GM23338 (cell line): ENCODE measurements around the gene GLI1. TPM values are rescaled to one million over a fixed set of nuclear protein-coding genes. Genes with fewer than 3 reads are reported as not detected.

ENCODE experiments used
- ATAC-seq: fragments of 200-7000 bp; cut with Tn5 transposase; 3 replicates; pipeline ENCODE4 v1.9.1; 2020
- DNase-seq: peaks from one replicate; pipeline ENCODE4 v3.0.0-alpha.2; 2015; ENCODE audit warnings: low spot score
- H2AFZ ChIP-seq: fragments of 200-600 bp; sonication (generic); 2 replicates; pipeline ENCODE4 v1.8.0; 2016; ENCODE audit warnings: antibody characterized with exemption, mild to moderate bottlenecking, moderate library complexity
- H3F3A ChIP-seq: fragments of 200-600 bp; sonication (generic); replicated peaks from 2 replicates; pipeline ENCODE4 v1.8.0; 2017; ENCODE audit warnings: antibody characterized with exemption, mixed run types, low read depth
- H3K27ac ChIP-seq: fragments of 200-600 bp; sonication (generic); 2 replicates; pipeline ENCODE4 v1.6.1; 2016; ENCODE audit warnings: low read depth
- H3K27me3 ChIP-seq: fragments of 200-600 bp; sonication (generic); 2 replicates; pipeline ENCODE4 v1.8.0; 2016; ENCODE audit warnings: mild to moderate bottlenecking, mixed run types, moderate library complexity; ENCODE audit not compliant: insufficient read depth
- H3K36me3 ChIP-seq: fragments of 200-600 bp; sonication (generic); 2 replicates; pipeline ENCODE4 v1.8.0; 2016; ENCODE audit warnings: mild to moderate bottlenecking; ENCODE audit not compliant: insufficient read depth
- H3K4me1 ChIP-seq: fragments of 200-600 bp; sonication (generic); 2 replicates; pipeline ENCODE4 v1.8.0; 2016; ENCODE audit warnings: mild to moderate bottlenecking, moderate library complexity; ENCODE audit not compliant: insufficient read depth
- H3K4me2 ChIP-seq: fragments of 200-600 bp; sonication (generic); 2 replicates; pipeline ENCODE4 v1.7.1; 2017; ENCODE audit warnings: mixed run types
- H3K4me3 ChIP-seq: fragments of 200-600 bp; sonication (generic); 2 replicates; pipeline ENCODE4 v1.6.1; 2016; ENCODE audit warnings: mixed run types
- H3K79me2 ChIP-seq: fragments of 200-600 bp; sonication (generic); replicated peaks from 2 replicates; pipeline ENCODE4 v1.8.0; 2017; ENCODE audit warnings: mild to moderate bottlenecking; ENCODE audit not compliant: insufficient read depth
- H3K9me2 ChIP-seq: fragments of 200-600 bp; sonication (generic); 2 replicates; pipeline ENCODE4 v1.8.0; 2017; ENCODE audit not compliant: insufficient read depth
- H4K20me1 ChIP-seq: fragments of 200-600 bp; sonication (generic); replicated peaks from 2 replicates; pipeline ENCODE4 v1.8.0; 2017; ENCODE audit warnings: mild to moderate bottlenecking; ENCODE audit not compliant: insufficient read depth
- H3K27ac Mint-ChIP-seq: 2 replicates; pipeline ENCODE4 v1.8.0; 2020; ENCODE audit warnings: inconsistent platforms, mild to moderate bottlenecking, moderate library complexity, mixed read lengths
- H3K27me3 Mint-ChIP-seq: 3 replicates; pipeline ENCODE4 v1.8.0; 2022; ENCODE audit warnings: low read depth, mild to moderate bottlenecking, moderate library complexity, mixed read lengths, inconsistent platforms; ENCODE audit not compliant: insufficient read depth, poor library complexity
- H3K36me3 Mint-ChIP-seq: 3 replicates; pipeline ENCODE4 v1.8.0; 2021; ENCODE audit warnings: low read depth, mild to moderate bottlenecking, inconsistent platforms, moderate library complexity, mixed read lengths
- H3K4me1 Mint-ChIP-seq: 3 replicates; pipeline ENCODE4 v1.8.0; 2020; ENCODE audit warnings: mild to moderate bottlenecking, inconsistent platforms, mixed read lengths
- H3K4me3 Mint-ChIP-seq: 3 replicates; pipeline ENCODE4 v1.8.0; 2021; ENCODE audit warnings: moderate library complexity, mild to moderate bottlenecking, inconsistent platforms, mixed read lengths
- H3K9me3 Mint-ChIP-seq: 3 replicates; pipeline ENCODE4 v1.8.0; 2020; ENCODE audit warnings: moderate library complexity, mild to moderate bottlenecking, inconsistent platforms, mixed read lengths
- CREB1 ChIP-seq: fragments of 250-450 bp; sonication (Bioruptor Pico); IDR thresholded peaks from 2 replicates; pipeline ENCODE4 v1.5.0; 2020; ENCODE audit warnings: low read depth, mild to moderate bottlenecking, moderate library complexity
- EZH2 ChIP-seq: fragments of 200-600 bp; sonication (generic); IDR thresholded peaks from one replicate; pipeline ENCODE4 v1.8.0; 2017; ENCODE audit warnings: antibody characterized with exemption, mild to moderate bottlenecking, low read depth; ENCODE audit not compliant: unreplicated experiment
- EZH2phosphoT487 ChIP-seq: fragments of 200-600 bp; sonication (generic); IDR thresholded peaks from one replicate; pipeline ENCODE4 v1.8.1; 2018; ENCODE audit warnings: antibody characterized with exemption; ENCODE audit not compliant: unreplicated experiment
- JUNB ChIP-seq: IDR thresholded peaks from one replicate; pipeline ENCODE4 v1.6.1; 2016; ENCODE audit warnings: antibody characterized with exemption; ENCODE audit not compliant: unreplicated experiment
- NANOG ChIP-seq: IDR thresholded peaks from 2 replicates; pipeline ENCODE4 v1.6.1; 2016; ENCODE audit warnings: antibody characterized with exemption, borderline replicate concordance
- POLR2AphosphoS5 ChIP-seq: IDR thresholded peaks from 2 replicates; pipeline ENCODE4 v1.6.1; 2016; ENCODE audit warnings: antibody characterized with exemption, low read depth
- STAT1 ChIP-seq: IDR thresholded peaks from one replicate; pipeline ENCODE4 v1.6.1; 2016; ENCODE audit warnings: antibody characterized with exemption; ENCODE audit not compliant: unreplicated experiment
- ZNF114 ChIP-seq: fragments of 250-450 bp; sonication (Bioruptor Pico); IDR thresholded peaks from 2 replicates; pipeline ENCODE4 v1.5.0; 2020; ENCODE audit warnings: mild to moderate bottlenecking, moderate library complexity
- ZNF331 ChIP-seq: fragments of 250-450 bp; sonication (Bioruptor Pico); IDR thresholded peaks from 2 replicates; pipeline ENCODE4 v1.5.0; 2020; ENCODE audit warnings: low read depth, mild to moderate bottlenecking, moderate library complexity
- ZNF462 ChIP-seq: fragments of 250-450 bp; sonication (Bioruptor Pico); IDR thresholded peaks from 2 replicates; pipeline ENCODE4 v1.5.0; 2020; ENCODE audit warnings: mild to moderate bottlenecking, moderate library complexity
- polyA plus RNA-seq: library from polyadenylated mRNA; unstranded; fragments of >200 nt; fragmentation: Nextera tagmentation; extraction: Ambion mirVana; gene quantifications from 2 replicates; pipeline ENCODE4 v1.2.1, GENCODE V29; 2016
- total RNA-seq: library from RNA; depleted of rRNA; stranded (reverse); fragments of >200 nt; shearing (Covaris generic); gene quantifications from 2 replicates; pipeline ENCODE4 v1.2.3, GENCODE V29; 2014
- TF ChIP-seq, protein P1 (sequence below), 2 experiments: fragments of 200-600 bp in 1 of 2; sonication (generic) in 1 of 2; conservative IDR thresholded peaks; 2 replicates each; pipeline versions ENCODE4 v1.5.1 to v1.6.1; 2016 to 2017; ENCODE audit warnings: antibody characterized with exemption in 2 of 2, low read depth in 2 of 2, mild to moderate bottlenecking in 2 of 2, moderate library complexity in 1 of 2
- TF ChIP-seq, protein P2 (sequence below): IDR thresholded peaks from 2 replicates; pipeline ENCODE4 v1.6.1; 2016; ENCODE audit warnings: antibody characterized with exemption

GLI1 gene
- total and polyA plus RNA-seq, 2 experiments from 2014 or later, result 5.6 to 18.1 TPM

DNA sequence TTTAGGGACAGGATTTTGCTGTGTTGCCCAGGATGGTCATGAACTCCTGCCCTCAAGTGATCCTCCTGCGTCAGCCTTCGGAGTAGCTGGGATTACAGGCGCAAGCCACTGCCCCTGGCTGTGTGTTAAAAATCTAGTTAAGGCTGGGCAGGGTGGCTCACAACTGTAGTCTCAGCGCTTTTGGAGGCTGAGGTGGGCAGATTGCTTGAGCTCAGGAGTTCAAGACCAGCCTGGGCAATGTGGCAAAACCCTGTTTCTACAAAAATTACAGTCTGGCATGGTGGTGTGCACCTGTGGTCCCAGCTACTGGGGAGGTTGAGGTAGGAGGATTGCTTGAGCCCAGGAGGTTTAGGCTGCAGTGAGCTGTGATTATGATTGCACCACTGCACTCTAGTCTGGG lies 51.6 kb downstream of the GLI1 start:
- Mint-ChIP-seq H3K9me3 (peaks cover 2% of the 10 kb centered on the region; the same call in 2 of the 3 replicates), H3K27me3 (peaks cover 21% of the 10 kb centered on the region), H3K4me1 (no peaks in the 10 kb centered on the region; the same call in 2 of the 3 replicates), H3K4me3 (no peak overlapping the region), H3K36me3 (peaks cover 86% of the 10 kb centered on the region), H3K27ac (no peak overlapping the region)
- Histone ChIP-seq H3K36me3 (peaks cover 83% of the 10 kb centered on the region), H3K9me2 (no peaks in the 10 kb centered on the region), H3F3A (peaks cover 46% of the 10 kb centered on the region), H4K20me1 (peaks cover 33% of the 10 kb centered on the region), H3K79me2 (0 out of 2 replicates have a peak, but pooled peaks cover 14% of the 10 kb centered on the region), H3K27me3 (no peaks in the 10 kb centered on the region), H3K4me2 (no peak overlapping the region), H3K27ac (no peak overlapping the region), H2AFZ (no peak overlapping the region), H3K4me1 (no peaks in the 10 kb centered on the region), H3K4me3 (no peak overlapping the region)
- ATAC-seq, result no peak
- TF ChIP-seq POLR2AphosphoS5, result no peak
- no peak for TF ChIP-seq NANOG
- DNase-seq, result no peak

DNA sequence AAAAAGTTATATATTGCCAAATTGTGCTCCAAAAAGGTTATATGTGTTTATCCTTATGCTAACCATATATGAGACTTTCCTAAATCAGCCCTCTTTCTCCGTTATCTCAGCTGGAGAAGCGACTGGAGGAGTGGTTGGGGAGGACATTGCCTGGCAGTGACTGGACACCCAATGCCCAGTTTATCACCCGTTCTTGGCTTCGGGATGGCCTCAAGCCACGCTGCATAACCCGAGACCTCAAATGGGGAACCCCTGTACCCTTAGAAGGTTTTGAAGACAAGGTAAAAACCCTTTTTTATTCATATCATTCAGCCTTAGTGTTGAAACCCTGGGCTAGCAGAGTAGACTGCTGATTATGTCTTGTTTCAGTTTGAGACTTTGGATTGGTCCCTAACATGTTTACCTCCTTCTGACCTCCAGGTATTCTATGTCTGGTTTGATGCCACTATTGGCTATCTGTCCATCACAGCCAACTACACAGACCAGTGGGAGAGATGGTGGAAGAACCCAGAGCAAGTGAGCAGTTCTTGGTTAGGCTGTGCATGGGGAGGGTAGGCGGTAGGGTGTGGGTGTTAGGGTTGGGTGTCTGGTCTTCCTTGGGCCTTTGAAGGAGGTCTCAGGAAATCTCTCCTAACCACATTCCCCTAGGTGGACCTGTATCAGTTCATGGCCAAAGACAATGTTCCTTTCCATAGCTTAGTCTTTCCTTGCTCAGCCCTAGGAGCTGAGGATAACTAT lies 52.2 kb downstream of the GLI1 start:
- peaks cover 83% of the 10 kb centered on the region for H3K36me3 ChIP-seq
- no peak for TF ChIP-seq EZH2phosphoT487
- TF ChIP-seq, protein P1, sequence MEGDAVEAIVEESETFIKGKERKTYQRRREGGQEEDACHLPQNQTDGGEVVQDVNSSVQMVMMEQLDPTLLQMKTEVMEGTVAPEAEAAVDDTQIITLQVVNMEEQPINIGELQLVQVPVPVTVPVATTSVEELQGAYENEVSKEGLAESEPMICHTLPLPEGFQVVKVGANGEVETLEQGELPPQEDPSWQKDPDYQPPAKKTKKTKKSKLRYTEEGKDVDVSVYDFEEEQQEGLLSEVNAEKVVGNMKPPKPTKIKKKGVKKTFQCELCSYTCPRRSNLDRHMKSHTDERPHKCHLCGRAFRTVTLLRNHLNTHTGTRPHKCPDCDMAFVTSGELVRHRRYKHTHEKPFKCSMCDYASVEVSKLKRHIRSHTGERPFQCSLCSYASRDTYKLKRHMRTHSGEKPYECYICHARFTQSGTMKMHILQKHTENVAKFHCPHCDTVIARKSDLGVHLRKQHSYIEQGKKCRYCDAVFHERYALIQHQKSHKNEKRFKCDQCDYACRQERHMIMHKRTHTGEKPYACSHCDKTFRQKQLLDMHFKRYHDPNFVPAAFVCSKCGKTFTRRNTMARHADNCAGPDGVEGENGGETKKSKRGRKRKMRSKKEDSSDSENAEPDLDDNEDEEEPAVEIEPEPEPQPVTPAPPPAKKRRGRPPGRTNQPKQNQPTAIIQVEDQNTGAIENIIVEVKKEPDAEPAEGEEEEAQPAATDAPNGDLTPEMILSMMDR (conservative IDR thresholded peaks at IDR 0.05; ENCODE audit: low read depth in 2 of 2), result no peak
- no peak for TF ChIP-seq POLR2AphosphoS5
- TF ChIP-seq, protein P2, sequence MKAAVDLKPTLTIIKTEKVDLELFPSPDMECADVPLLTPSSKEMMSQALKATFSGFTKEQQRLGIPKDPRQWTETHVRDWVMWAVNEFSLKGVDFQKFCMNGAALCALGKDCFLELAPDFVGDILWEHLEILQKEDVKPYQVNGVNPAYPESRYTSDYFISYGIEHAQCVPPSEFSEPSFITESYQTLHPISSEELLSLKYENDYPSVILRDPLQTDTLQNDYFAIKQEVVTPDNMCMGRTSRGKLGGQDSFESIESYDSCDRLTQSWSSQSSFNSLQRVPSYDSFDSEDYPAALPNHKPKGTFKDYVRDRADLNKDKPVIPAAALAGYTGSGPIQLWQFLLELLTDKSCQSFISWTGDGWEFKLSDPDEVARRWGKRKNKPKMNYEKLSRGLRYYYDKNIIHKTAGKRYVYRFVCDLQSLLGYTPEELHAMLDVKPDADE, result no peak
- no peak for TF ChIP-seq CREB1 (CRISPR knock-in tag)
- TF ChIP-seq NANOG, result no peak
- no peak for TF ChIP-seq ZNF331 (CRISPR knock-in tag)
- TF ChIP-seq EZH2, result no peak
- no peak for TF ChIP-seq JUNB
- TF ChIP-seq ZNF462 (CRISPR knock-in tag), result no peak
- TF ChIP-seq ZNF114 (CRISPR knock-in tag), result no peak
- TF ChIP-seq STAT1, result no peak

More for the DNA sequence above, 52.2 kb downstream of the GLI1 start:
- no peak overlapping the region for H2AFZ ChIP-seq
- DNase-seq, result no peak
- no peaks in the 10 kb centered on the region for H3K27me3 ChIP-seq
- no peak for ATAC-seq
- H3K4me2 ChIP-seq, result no peak overlapping the region
- Mint-ChIP-seq H3K9me3 (peaks cover 2% of the 10 kb centered on the region; the same call in 2 of the 3 replicates), H3K36me3 (peaks cover 86% of the 10 kb centered on the region), H3K27ac (no peak overlapping the region), H3K4me1 (peaks cover under 1% of the 10 kb centered on the region; the same call in 2 of the 3 replicates), H3K4me3 (no peak overlapping the region; the same call in 2 of the 3 replicates), H3K27me3 (peaks cover 23% of the 10 kb centered on the region)
- H3K4me3 ChIP-seq, result no peak overlapping the region
- no peaks in the 10 kb centered on the region for H3K9me2 ChIP-seq
- no peaks in the 10 kb centered on the region for H3K4me1 ChIP-seq
- peaks cover 48% of the 10 kb centered on the region for H3F3A ChIP-seq
- H3K79me2 ChIP-seq, result peaks cover 14% of the 10 kb centered on the region; the same call in 1 of the 2 replicates
- peaks cover 29% of the 10 kb centered on the region for H4K20me1 ChIP-seq
- H3K27ac ChIP-seq, result no peak overlapping the region
